SIG-M5 treated with dmso at 0.1 percent for 504 hours (cell line): ENCODE measurements around the gene BTRC.

ENCODE experiments used
- DNase-seq: peaks from one replicate; lab custom pipeline; 2025; ENCODE audit not compliant: unreplicated experiment; lab: John Stamatoyannopoulos, UW

BTRC gene

GRCh38 chr10:101441541-101442455 lies 87.8 kb downstream of the BTRC start:
- DNase-seq, result peak; percentile 63

GRCh38 chr10:101442456-101442800 lies 88.5 kb downstream of the BTRC start:
- DNase-seq, result no peak

DNA sequence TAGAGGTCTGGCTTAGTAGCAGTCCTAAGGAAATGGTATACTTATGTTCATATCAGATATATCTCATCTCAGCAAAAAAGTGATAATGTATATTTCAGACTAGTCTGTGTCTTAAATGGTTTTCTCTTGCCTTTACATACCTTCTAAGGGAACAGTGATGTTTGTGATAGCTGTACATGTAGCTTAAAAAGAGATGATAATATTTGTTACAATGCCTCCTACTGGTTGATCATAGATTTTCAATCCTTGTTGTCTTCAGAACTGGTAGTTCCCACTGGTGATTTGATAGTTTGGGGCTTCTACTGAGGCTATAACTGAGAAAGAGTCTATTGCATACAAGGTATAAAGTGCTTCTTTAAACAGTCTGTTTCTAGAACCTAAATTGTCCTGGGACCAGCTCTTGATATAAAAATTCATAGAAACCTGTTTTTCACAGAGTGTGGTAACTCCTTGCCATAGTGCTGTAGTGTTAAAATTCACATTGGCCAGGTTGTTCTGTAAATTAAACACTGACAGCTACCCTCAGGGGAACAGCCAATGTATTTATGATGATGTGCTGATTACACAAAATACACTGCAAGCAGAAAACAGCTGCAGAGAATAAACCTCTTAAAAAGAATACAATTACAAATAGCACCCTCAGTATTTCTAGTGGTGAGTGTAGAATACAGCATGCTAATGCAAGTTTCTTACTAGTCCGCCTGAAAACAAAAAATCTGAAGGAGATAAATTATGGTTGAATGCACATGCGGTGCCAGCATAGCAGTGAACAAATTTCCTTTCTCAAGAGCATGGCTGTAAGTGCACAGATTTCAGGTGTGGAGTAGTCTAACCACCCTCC lies 90.3 kb downstream of the BTRC start:
- peak; percentile 7 for DNase-seq

DNA sequence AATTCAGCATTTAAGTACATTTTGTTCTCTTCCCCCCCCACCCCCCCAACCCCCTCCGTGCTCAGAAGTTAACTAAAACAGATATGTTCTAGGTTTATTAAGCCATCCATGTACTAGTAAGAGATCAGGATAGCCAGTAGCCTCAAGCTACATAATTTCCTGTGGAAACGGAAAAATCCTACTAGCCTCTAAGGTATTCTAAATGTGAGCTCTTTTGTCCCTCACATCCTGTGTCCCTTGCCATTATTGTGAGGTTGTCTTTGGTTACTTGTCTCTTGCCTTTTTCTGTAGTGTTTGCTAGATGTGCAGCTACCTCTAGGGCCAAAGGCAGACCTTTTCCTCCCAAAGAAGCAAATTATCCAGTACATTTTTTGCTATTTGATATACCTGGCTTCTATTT lies 92.1 kb downstream of the BTRC start:
- no peak for DNase-seq

- no peak for DNase-seq
These were observed 93.0 kb downstream of the BTRC start for GRCh38 chr10:101446947-101447346.

DNA sequence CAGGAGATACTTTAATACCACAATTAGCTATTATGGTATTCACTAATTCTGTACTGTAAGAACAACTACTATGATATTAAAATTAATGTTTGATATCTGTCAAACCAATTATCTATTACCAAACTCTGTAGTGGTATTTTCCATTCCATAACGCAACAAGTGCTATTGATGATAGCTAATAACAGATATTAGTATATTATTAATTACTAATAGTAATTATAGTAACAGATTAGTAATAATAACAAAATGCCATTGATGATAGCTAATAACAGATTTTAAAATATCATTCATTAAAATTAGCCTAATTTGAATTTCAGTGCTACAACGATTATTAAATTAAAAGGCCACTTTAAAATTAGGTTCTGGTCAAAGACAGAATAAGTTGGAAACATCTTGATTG lies 93.5 kb downstream of the BTRC start:
- no peak for DNase-seq

DNA sequence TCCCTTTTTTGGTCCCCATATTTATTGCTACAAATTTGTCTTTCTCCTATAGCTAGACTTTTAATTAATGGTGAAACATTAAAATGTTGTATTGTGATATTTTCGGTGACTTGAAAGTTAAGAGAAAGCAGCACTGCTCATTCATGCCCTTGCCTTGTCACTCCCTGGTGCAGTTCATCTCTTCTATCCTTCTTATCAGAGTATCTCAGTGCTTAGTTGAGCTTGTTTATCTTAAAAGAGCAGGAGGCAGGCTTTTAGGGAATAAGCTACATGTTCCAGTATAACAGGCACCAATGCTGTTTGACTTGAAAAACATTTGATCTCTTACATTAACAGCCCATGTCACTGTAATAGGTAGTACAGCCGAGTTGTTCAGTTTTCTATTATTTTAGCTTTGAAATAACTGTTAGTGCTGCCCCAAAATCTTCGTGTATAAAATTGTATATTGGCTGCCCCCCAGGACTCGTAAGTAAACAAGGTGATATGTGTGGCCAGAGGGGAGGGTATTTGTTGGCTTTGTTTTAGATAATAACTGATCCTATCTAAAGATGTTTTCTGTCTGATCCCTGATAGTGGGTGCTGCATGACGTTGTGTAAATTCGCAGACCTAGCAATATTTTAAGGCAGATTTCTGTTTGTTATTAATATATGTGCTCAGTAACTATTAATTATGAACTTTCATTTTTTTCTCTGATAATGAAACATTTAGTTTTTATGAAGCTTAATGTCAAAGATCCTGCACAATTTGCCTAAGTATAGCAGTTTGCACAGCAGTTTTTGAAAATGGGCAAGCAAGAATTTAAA lies 96.5 kb downstream of the BTRC start:
- DNase-seq, result no peak

DNA sequence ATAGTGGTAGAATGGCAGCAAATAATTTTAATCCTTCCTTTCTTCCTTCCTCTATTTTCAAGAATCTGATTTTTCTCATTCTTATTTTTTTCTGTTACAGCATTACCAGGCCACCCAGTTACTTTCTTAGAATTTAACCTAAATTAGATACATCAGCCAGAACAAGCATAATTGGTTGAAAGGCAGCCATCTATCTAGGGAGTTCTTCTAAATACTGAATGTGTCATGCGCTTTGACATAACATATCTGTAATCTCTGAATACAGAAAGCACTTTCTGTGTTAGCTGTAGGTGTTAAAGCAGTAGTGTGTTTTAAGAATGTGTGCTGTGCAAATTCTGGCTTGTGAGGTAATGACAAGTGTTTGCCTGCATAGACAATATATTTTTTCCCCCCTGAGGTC lies 97.3 kb downstream of the BTRC start:
- DNase-seq, result no peak

GRCh38 chr10:101451667-101452069 lies 97.7 kb downstream of the BTRC start:
- DNase-seq, result no peak

DNA sequence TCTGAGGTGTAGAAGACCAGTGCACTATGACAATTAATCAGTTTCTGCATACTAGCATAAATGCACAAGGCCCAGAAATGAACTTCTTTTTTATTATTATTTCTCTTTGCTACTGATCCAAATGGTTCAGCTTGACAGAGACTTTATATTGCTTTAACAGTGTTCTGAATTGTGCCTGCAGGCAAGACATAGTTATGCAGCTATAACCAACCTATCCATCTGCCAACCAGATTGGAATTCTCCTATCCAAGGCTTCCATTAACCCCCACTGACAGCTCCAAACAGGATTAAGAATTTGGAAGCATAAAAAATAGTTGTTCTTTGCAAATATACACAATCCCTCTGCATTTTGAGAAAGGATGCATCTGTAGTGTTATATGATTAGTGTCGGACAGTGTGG lies 98.2 kb downstream of the BTRC start:
- no peak for DNase-seq

GRCh38 chr10:101452593-101452992 lies 98.6 kb downstream of the BTRC start:
- no peak for DNase-seq

- no peak for DNase-seq
These were observed 99.4 kb downstream of the BTRC start for GRCh38 chr10:101453318-101453717.

DNA sequence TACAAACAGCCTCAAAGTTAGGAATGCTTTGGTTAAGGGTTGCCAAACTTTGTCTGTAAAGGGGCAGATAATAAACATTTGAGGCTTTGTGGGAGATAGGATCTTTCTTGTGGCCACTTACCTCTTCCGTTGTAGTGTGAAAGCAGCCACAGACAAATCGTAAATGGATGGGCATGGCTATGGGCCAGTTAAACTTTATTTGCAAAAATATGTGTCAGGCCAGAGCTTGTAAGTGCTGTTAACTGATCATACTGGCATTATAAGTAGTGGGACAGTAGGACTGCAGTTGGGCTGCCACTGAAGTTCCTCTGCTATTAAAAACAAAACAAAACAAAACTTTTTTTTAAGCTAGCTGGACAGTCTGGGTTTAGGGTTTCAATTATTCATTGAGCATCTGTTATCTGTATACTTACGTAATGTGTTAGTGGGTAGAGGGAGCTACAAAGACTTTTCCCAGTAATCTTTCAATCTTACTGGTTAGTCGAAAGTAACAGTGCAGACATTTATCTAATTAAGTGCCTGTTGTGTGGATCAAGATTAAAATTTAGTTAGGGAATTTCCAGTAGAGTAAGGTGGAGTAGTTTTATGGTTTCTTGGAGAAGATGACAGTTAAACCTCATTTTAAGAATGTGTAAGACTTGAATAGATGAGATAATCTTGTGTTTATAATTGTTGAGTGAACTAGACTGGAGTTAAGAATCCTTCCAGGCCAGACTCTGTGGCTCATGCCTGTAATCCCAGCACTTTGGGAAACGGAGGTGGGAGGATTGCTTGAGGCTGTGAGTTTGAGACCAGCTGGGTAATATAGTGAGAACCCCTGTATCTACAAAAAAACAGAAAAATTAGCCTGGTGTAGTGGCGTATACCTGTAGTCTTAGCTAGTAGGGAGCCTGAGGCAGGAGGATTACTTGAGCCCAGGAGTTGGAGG lies 100.1 kb downstream of the BTRC start:
- DNase-seq, result no peak

DNA sequence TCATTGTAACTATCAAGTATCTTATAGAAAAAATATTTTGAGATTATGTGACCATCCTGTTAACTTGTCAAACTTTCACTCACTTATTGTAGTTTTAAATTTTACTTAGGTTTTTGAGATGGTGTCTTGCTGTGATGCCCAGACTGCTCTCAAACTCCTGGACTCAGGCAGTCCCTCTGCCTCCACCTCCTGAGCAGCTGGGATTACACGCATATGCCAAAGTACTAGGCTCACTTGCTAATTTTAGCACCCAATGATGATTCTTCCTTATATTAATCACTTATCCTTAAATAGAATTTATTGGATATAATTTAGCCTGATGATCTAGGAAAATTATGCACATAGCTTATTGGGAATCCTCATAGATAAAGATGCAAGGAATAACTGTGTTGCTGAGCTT lies 104.9 kb downstream of the BTRC start:
- no peak for DNase-seq

DNA sequence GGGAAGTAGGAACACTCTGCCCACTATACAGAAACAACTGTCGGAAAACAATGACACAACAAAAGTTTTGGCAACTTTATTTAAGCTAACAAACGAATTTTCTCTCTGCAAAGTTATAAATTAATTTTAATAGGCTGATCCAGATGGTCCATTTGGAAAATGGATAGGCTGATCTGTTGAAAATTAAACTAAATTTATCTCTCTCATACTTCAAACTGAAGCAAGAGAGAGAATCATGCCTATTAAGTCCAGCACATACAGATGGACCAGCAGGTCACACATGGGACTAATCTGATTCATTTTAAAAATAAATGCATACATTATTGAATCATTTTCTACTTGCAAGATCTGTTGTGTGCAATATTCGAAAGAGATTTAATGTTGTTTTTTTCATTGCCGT lies 110.1 kb downstream of the BTRC start:
- DNase-seq, result no peak

DNA sequence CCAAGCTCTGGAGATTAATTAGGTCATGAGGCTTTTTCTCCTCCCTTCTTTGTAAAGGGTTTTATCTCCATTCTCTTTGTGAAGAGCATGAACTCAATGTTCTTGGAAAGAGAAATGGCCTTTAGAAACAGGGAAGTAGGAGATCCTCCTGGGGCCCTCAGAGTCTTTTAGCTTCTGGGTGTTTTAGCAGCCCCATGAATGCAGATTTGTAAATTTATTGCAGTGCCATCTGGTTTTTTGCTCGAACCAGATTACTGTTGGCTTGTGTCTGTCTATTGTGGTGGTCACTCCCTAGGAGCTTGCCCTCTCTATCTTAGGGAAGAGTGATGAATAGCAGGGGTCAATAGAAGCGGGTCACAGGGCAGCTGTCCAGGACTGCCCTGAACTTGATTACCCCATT lies 110.6 kb downstream of the BTRC start:
- no peak for DNase-seq

DNA sequence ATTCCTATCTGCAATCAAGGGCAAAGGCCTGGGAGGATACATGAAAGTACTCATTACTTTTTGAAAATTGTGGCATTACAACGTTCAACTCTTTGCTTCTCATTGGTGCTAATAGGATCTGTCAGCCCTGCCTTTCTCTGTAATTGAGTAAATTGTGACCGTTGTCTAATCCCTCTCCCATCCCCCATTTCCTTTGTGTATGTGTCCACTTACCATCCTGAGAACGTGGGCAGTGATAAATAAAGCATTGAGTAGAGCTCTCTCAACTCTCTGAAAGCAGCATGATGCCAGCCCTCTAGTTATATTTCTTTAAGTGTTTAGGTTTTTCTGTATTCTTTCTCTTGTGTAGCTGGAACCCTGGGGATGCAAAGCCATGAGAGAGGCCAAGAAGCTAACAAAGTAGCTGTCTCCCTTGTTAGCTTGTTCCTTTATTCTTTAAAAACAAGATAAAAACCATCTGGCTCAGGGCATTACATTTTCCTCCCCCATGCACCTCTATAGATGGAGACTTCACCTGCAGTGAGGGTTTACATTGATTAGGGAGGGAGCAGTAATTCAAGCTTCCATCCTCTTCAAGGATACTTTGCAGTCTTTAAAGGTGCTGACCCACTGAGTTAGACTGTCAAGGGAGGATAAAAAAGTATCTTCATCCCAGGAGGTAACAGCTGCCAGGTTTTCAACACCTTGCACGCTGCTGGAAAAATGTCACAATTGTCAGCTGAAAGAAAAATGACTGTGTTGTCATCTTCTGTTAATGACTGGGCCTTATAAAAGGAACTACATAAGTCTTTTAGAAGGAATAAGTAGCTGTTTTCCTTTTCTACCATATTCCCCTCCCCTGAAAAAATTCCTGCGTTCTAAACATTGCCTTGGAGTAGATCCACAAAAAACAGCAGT lies 112.3 kb downstream of the BTRC start:
- no peak for DNase-seq

DNA sequence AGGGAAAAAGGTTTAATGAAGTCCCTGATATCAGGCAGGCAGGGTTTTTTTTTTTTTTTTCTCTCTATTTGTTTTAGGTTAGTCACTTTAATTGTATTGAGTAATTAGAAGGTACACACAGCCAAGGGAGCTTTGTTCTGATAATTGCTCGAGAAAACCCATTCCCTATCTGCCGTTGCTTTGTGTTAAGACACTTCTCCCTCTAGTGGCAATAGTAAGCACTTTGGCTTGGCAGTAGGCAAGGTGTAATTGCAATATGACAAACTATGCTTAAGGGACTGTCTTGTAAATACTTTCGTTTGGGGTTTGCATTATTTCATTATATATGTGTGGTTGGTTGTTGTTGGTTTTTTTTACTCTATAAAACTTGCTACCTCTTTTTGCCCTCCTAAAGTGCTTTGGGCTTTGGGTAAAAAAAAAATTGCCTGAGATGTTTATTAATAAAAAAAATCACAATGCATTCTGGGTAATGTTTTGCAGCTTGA lies 113.4 kb downstream of the BTRC start:
- DNase-seq, result peak; percentile 79

DNA sequence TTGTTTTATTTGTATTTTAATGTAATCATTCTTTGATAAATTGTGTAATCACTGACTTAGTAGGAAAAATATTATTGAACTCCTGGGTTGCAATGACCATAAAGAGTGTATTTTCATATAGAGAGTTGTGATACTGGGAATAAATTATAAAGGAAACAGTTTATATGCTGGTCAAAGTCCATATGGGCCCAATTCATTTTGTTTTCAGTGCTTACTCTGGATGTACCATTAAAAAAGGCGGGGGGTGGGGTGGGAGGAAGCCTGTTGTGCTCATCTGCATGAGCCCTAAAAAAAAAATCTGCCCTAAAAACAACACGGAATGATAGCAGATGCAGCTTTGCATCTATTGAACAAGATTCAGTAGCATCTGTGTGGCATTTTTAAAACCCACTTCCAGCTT lies 114.2 kb downstream of the BTRC start:
- DNase-seq, result no peak
